Measurements from ENCODE around the gene SAMD3. TPM values are rescaled to one million over a fixed set of nuclear protein-coding genes. Genes with fewer than 3 reads are reported as not detected.

The SAMD3 gene
- total and polyA plus RNA-seq, 2 of the 8 experiments (the other 6 are each of a cell fraction or from before 2014, with no cell fraction given) = 1.8 to 1.9 TPM

- Histone ChIP-seq H3K4ac (replicated peaks; ENCODE audit: insufficient read length, low read depth, low read length) (no peak overlapping the region), H3K23ac (ENCODE audit: insufficient read length) (no peak overlapping the region), H2BK5ac (ENCODE audit: low read depth, low read length) (no peak overlapping the region), H3K9ac (replicated peaks in 1 of 4; ENCODE audit: extremely low read depth in 1 of 4, low read depth in 3 of 4, low read length in 3 of 4) (no peak overlapping the region), H2AK5ac (ENCODE audit: low read depth, low read length) (no peak overlapping the region), H3K56ac (replicated peaks; ENCODE audit: insufficient read length, low read depth, low read length) (no peak overlapping the region), H4K8ac (ENCODE audit: extremely low read depth, insufficient read depth, low read length) (no peak overlapping the region), H3K79me1 (ENCODE audit: low read depth, low read length) (no peaks in the 10 kb centered on the region), H3K4me3 (ENCODE audit: extremely low read depth in 1 of 4, insufficient read depth in 2 of 4, low read depth in 3 of 4, low read length in 4 of 4) (no peak overlapping the region), H3K27me3 (replicated peaks in 1 of 4; ENCODE audit: control insufficient read depth in 3 of 4, extremely low read depth in 1 of 4, insufficient read depth in 3 of 4, low read length in 3 of 4) (no peaks in the 10 kb centered on the region), H4K5ac (ENCODE audit: insufficient read length, low read depth, low read length) (no peak overlapping the region), H4K20me1 (replicated peaks in 1 of 2; ENCODE audit: control insufficient read depth in 1 of 2, insufficient read depth in 2 of 2, low read length in 2 of 2) (peaks cover 0 to 2% of the 10 kb centered on the region in 2 experiments), H2BK120ac (replicated peaks; ENCODE audit: low read depth, low read length) (no peak overlapping the region), H3K27ac (ENCODE audit: low read depth, low read length) (no peak overlapping the region), H3K14ac (ENCODE audit: insufficient read length) (no peak overlapping the region), H2AFZ (ENCODE audit: low read length) (no peak overlapping the region), H4K91ac (replicated peaks; ENCODE audit: insufficient read length, low read length) (no peak overlapping the region), H2BK12ac (ENCODE audit: low read depth, low read length) (no peak overlapping the region), H3K18ac (ENCODE audit: extremely low read depth, low read length) (no peak overlapping the region), H3K4me1 (replicated peaks in 1 of 4; ENCODE audit: control insufficient read depth in 3 of 4, insufficient read depth in 4 of 4, low read length in 3 of 4) (peaks cover 0 to 2% (median 0%) of the 10 kb centered on the region in 4 experiments; a peak in 1 of 7 replicates), H2BK20ac (ENCODE audit: low read length) (no peak overlapping the region), H3K9me3 (ENCODE audit: insufficient read depth in 2 of 2, low read depth in 1 of 2, low read length in 1 of 2) (no peaks in the 10 kb centered on the region), H3K23me2 (ENCODE audit: low read depth, low read length) (no peaks in the 10 kb centered on the region; the same call in 1 of the 2 replicates), H3K36me3 (ENCODE audit: control insufficient read depth in 2 of 4, insufficient read depth in 4 of 4, low read length in 3 of 4) (no peaks in the 10 kb centered on the region), H3K79me2 (ENCODE audit: control insufficient read depth in 1 of 2, insufficient read depth in 2 of 2, low read length in 2 of 2) (no peaks in the 10 kb centered on the region), H3K4me2 (ENCODE audit: insufficient read depth in 1 of 2, low read depth in 2 of 2, low read length in 2 of 2) (no peak overlapping the region), H2BK15ac (ENCODE audit: low read length) (no peak overlapping the region)
- no peak for FAIRE-seq
- CTCF ChIA-PET (ENCODE audit: partially characterized antibody) = interaction anchor here (0.8 kb wide), 1 partner anchor 13 kb away, joined by 3 read pairs; no protein-coding TSS in a partner anchor
- no peak for DNase-seq (ENCODE audit: low read depth in 1 of 2, low spot score in 2 of 2)
- 94% methylated on average over 3 of the region's 3 CpGs; no CpG with 5 or more reads in 1 of the 2 experiments for WGBS, 2 experiments (ENCODE audit: extremely low coverage in 1 of 2, insufficient coverage in 1 of 2, insufficient read length in 1 of 2, insufficient replicate concordance in 2 of 2, low coverage in 1 of 2, low lambda C conversion rate in 2 of 2, missing lambda C conversion rate in 1 of 2)
- no peak for TF ChIP-seq KDM4A (IDR thresholded peaks at IDR 0.05; ENCODE audit: low read depth, low read length, severe bottlenecking)
- no peak for TF ChIP-seq NRF1 (IDR thresholded peaks at IDR 0.05; ENCODE audit: low read depth, low read length)
- no peak for TF ChIP-seq KDM5A (IDR thresholded peaks at IDR 0.05; ENCODE audit: low read length)
- no peak for TF ChIP-seq BCL11A (IDR thresholded peaks at IDR 0.05; ENCODE audit: low read depth in 2 of 2, low read length in 2 of 2)
- no peak for TF ChIP-seq CHD2 (IDR thresholded peaks at IDR 0.05; ENCODE audit: low read length)
- no peak for TF ChIP-seq POU5F1 (IDR thresholded peaks at IDR 0.05; ENCODE audit: low read depth, low read length)
- TF ChIP-seq CEBPB (IDR thresholded peaks at IDR 0.05; ENCODE audit: low read depth, low read length) = no peak
- POLR2A ChIA-PET (ENCODE audit: partially characterized antibody) = no interaction called here
Observed at GRCh38 chr6:130138909-130139242, 83.9 kb downstream of the SAMD3 start.

Data from H1 (cell line).